GM23338 (cell line): ENCODE data around the gene PCF11.

Source experiments
- CREB1 ChIP-seq: fragments of 250-450 bp; sonication (Bioruptor Pico); IDR thresholded peaks from 2 replicates; pipeline ENCODE4 v1.5.0; 2020; ENCODE audit warnings: low read depth, mild to moderate bottlenecking, moderate library complexity
- CTCF ChIP-seq, 2 experiments: fragments of 200-600 bp in 1 of 2; sonication (generic) in 1 of 2; conservative IDR thresholded peaks; 2 replicates each; pipeline versions ENCODE4 v1.5.1 to v1.6.1; 2016 to 2017; ENCODE audit warnings: antibody characterized with exemption in 2 of 2, low read depth in 2 of 2, mild to moderate bottlenecking in 2 of 2, moderate library complexity in 1 of 2
- ETS1 ChIP-seq: IDR thresholded peaks from 2 replicates; pipeline ENCODE4 v1.6.1; 2016; ENCODE audit warnings: antibody characterized with exemption
- EZH2 ChIP-seq: fragments of 200-600 bp; sonication (generic); IDR thresholded peaks from one replicate; pipeline ENCODE4 v1.8.0; 2017; ENCODE audit warnings: antibody characterized with exemption, mild to moderate bottlenecking, low read depth; ENCODE audit not compliant: unreplicated experiment
- EZH2phosphoT487 ChIP-seq: fragments of 200-600 bp; sonication (generic); IDR thresholded peaks from one replicate; pipeline ENCODE4 v1.8.1; 2018; ENCODE audit warnings: antibody characterized with exemption; ENCODE audit not compliant: unreplicated experiment
- JUNB ChIP-seq: IDR thresholded peaks from one replicate; pipeline ENCODE4 v1.6.1; 2016; ENCODE audit warnings: antibody characterized with exemption; ENCODE audit not compliant: unreplicated experiment
- NANOG ChIP-seq: IDR thresholded peaks from 2 replicates; pipeline ENCODE4 v1.6.1; 2016; ENCODE audit warnings: antibody characterized with exemption, borderline replicate concordance
- POLR2AphosphoS5 ChIP-seq: IDR thresholded peaks from 2 replicates; pipeline ENCODE4 v1.6.1; 2016; ENCODE audit warnings: antibody characterized with exemption, low read depth
- ZNF114 ChIP-seq: fragments of 250-450 bp; sonication (Bioruptor Pico); IDR thresholded peaks from 2 replicates; pipeline ENCODE4 v1.5.0; 2020; ENCODE audit warnings: mild to moderate bottlenecking, moderate library complexity
- ZNF462 ChIP-seq: fragments of 250-450 bp; sonication (Bioruptor Pico); IDR thresholded peaks from 2 replicates; pipeline ENCODE4 v1.5.0; 2020; ENCODE audit warnings: mild to moderate bottlenecking, moderate library complexity
- TF ChIP-seq, protein P1 (sequence below): IDR thresholded peaks from one replicate; pipeline ENCODE4 v1.6.1; 2018; ENCODE audit warnings: antibody characterized with exemption; ENCODE audit not compliant: unreplicated experiment

DNA sequence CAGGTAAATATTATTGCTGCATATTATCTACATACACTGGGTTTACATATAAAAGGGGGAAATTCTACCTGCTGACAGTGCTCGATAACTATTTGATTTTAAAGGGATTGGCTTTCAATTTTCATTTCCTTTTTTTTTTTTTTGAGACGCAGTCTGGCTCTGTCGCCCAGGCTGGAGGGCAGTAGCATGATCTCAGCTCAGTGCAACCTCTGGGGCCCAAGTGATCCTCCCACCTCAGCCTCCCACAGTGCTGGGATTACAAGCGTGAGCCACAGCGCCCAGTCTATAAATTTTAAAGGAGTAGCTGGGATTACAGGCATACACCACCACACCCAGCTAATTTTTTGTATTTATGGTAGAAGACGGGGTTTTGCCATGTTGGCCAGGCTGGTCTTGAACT lies 3.2 kb upstream of the PCF11 start:
- TF ChIP-seq ZNF114 (CRISPR knock-in tag) (no peak), CTCF (conservative IDR thresholded peaks at IDR 0.05; ENCODE audit: low read depth in 2 of 2) (no peak), POLR2AphosphoS5 (no peak), JUNB (no peak), EZH2 (no peak), EZH2phosphoT487 (no peak), ZNF462 (CRISPR knock-in tag) (no peak), ETS1 (no peak), NANOG (no peak), CREB1 (CRISPR knock-in tag) (no peak)
- TF ChIP-seq, protein P1, sequence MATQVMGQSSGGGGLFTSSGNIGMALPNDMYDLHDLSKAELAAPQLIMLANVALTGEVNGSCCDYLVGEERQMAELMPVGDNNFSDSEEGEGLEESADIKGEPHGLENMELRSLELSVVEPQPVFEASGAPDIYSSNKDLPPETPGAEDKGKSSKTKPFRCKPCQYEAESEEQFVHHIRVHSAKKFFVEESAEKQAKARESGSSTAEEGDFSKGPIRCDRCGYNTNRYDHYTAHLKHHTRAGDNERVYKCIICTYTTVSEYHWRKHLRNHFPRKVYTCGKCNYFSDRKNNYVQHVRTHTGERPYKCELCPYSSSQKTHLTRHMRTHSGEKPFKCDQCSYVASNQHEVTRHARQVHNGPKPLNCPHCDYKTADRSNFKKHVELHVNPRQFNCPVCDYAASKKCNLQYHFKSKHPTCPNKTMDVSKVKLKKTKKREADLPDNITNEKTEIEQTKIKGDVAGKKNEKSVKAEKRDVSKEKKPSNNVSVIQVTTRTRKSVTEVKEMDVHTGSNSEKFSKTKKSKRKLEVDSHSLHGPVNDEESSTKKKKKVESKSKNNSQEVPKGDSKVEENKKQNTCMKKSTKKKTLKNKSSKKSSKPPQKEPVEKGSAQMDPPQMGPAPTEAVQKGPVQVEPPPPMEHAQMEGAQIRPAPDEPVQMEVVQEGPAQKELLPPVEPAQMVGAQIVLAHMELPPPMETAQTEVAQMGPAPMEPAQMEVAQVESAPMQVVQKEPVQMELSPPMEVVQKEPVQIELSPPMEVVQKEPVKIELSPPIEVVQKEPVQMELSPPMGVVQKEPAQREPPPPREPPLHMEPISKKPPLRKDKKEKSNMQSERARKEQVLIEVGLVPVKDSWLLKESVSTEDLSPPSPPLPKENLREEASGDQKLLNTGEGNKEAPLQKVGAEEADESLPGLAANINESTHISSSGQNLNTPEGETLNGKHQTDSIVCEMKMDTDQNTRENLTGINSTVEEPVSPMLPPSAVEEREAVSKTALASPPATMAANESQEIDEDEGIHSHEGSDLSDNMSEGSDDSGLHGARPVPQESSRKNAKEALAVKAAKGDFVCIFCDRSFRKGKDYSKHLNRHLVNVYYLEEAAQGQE: no peak
